Endothelial cell of umbilical vein (primary cell): Measurements from ENCODE around the gene CNTN2. TPM values are rescaled to one million over a fixed set of nuclear protein-coding genes. Genes with fewer than 3 reads are reported as not detected.

ENCODE experiments used
- BruUV-seq: library from RNA; stranded (reverse); fragments of 400-500 nt; replicated peaks from 2 replicates; lab custom pipeline; 2021; lab: Mats Ljungman, UMichigan
- CTCF ChIA-PET: fragments of 300-600, 350-600 bp; sonication (Branson Sonifier 250); formaldehyde crosslinking; loops from one replicate; lab custom pipeline; 2021; ENCODE audit warnings: antibody characterized with exemption, inconsistent platforms; lab: Charles Lee
- POLR2A ChIA-PET: fragments of 300-600, 350-600 bp; sonication (Branson Sonifier 250); formaldehyde crosslinking; loops from one replicate; lab custom pipeline; 2021; ENCODE audit warnings: antibody characterized with exemption, inconsistent platforms; lab: Charles Lee
- DNase-seq: peaks from one replicate; pipeline ENCODE4 v3.0.0-alpha.2; 2011; ENCODE audit warnings: low read depth, low spot score
- FAIRE-seq: peaks from 2 replicates; lab custom pipeline; 2011; peaks lifted over from hg19 to GRCh38; lab: Jason Lieb, UNC
- H2AFZ ChIP-seq: 2 replicates; pipeline ENCODE4 v1.6.0; 2012; ENCODE audit warnings: low read depth, low read length, control low read depth, inconsistent platforms
- H3K27ac ChIP-seq: 2 replicates; pipeline ENCODE4 v1.5.1; 2011; ENCODE audit warnings: low read depth, mild to moderate bottlenecking, control low read depth, low read length, moderate library complexity; ENCODE audit not compliant: insufficient read depth
- H3K27me3 ChIP-seq, 2 experiments: 2 replicates each; pipeline versions ENCODE4 v1.6.0 to v1.6.1; 2011; ENCODE audit warnings: low read length in 2 of 2, mixed read lengths in 1 of 2; ENCODE audit not compliant: control insufficient read depth in 2 of 2, insufficient read depth in 2 of 2
- H3K36me3 ChIP-seq, 2 experiments: 2 replicates in 1 of 2; 3 replicates in 1 of 2; pipeline ENCODE4 v1.5.1; 2011; ENCODE audit warnings: low read length in 2 of 2, mild to moderate bottlenecking in 1 of 2, moderate library complexity in 1 of 2; ENCODE audit not compliant: control insufficient read depth in 2 of 2, insufficient read depth in 2 of 2; ENCODE audit errors: extremely low read depth in 1 of 2
- H3K4me1 ChIP-seq: 3 replicates; pipeline ENCODE4 v1.5.1; 2011; ENCODE audit warnings: mild to moderate bottlenecking, low read length; ENCODE audit not compliant: control insufficient read depth, insufficient read depth; ENCODE audit errors: extremely low read depth
- H3K4me2 ChIP-seq: 2 replicates; pipeline ENCODE4 v1.6.1; 2011; ENCODE audit warnings: low read length, control low read depth, mixed read lengths; ENCODE audit not compliant: insufficient read depth
- H3K4me3 ChIP-seq, 3 experiments: fragments of 200-600 bp in 1 of 3; sonication (generic), shearing (Covaris generic) in 1 of 3; replicated peaks in 1 of 3; 2 replicates each; pipeline ENCODE4 v1.5.1; 2011 to 2016; ENCODE audit warnings: control low read depth in 3 of 3, low read length in 3 of 3, mild to moderate bottlenecking in 2 of 3, inconsistent platforms in 1 of 3, low read depth in 1 of 3, moderate library complexity in 1 of 3; ENCODE audit not compliant: insufficient read depth in 1 of 3
- H3K79me2 ChIP-seq: 2 replicates; pipeline ENCODE4 v1.6.0; 2012; ENCODE audit warnings: low read length, inconsistent platforms; ENCODE audit not compliant: control insufficient read depth, insufficient read depth
- H3K9ac ChIP-seq: replicated peaks from 2 replicates; pipeline ENCODE3; 2011; ENCODE audit warnings: low read length, control low read depth; ENCODE audit not compliant: insufficient read depth; ENCODE audit errors: extremely low read depth
- H3K9me1 ChIP-seq: replicated peaks from 3 replicates; pipeline ENCODE4 v1.6.0; 2011; ENCODE audit warnings: mild to moderate bottlenecking, low read length; ENCODE audit not compliant: control insufficient read depth, insufficient read depth; ENCODE audit errors: extremely low read depth
- H3K9me3 ChIP-seq: replicated peaks from 2 replicates; pipeline ENCODE4 v1.5.1; 2012; ENCODE audit warnings: low read length, inconsistent platforms; ENCODE audit not compliant: control insufficient read depth, insufficient read depth
- H4K20me1 ChIP-seq: replicated peaks from 2 replicates; pipeline ENCODE3; 2011; ENCODE audit warnings: mild to moderate bottlenecking, low read length; ENCODE audit not compliant: control insufficient read depth, insufficient read depth; ENCODE audit errors: extremely low read depth
- CTCF ChIP-seq, 2 donors: IDR thresholded peaks; 1 replicate in 1 of 2; 2 replicates in 1 of 2; pipeline ENCODE4 v1.5.1; 2011; ENCODE audit warnings: low read length in 2 of 2, mild to moderate bottlenecking in 2 of 2, moderate library complexity in 2 of 2, control low read depth in 1 of 2, inconsistent platforms in 1 of 2, low read depth in 1 of 2; ENCODE audit not compliant: insufficient read depth in 1 of 2; ENCODE audit errors: extremely low read depth in 1 of 2
- EZH2 ChIP-seq: IDR thresholded peaks from 2 replicates; pipeline ENCODE4 v1.6.1; 2012; ENCODE audit warnings: borderline replicate concordance, low read depth, mild to moderate bottlenecking, moderate library complexity, low read length, inconsistent platforms; ENCODE audit not compliant: severe bottlenecking
- FOS ChIP-seq: IDR thresholded peaks from 2 replicates; pipeline ENCODE4 v1.6.1; 2011; ENCODE audit warnings: mild to moderate bottlenecking, low read length, moderate library complexity, borderline replicate concordance; ENCODE audit not compliant: insufficient read depth
- GATA2 ChIP-seq: IDR thresholded peaks from 2 replicates; pipeline ENCODE4 v1.7.0; 2011; ENCODE audit warnings: low read depth, mild to moderate bottlenecking, moderate library complexity, mixed read lengths, low read length; ENCODE audit not compliant: insufficient read length, insufficient read depth
- JUN ChIP-seq: IDR thresholded peaks from 2 replicates; pipeline ENCODE4 v1.6.1; 2011; ENCODE audit warnings: borderline replicate concordance, low read depth; ENCODE audit not compliant: insufficient read length, insufficient read depth
- MAX ChIP-seq: IDR thresholded peaks from 2 replicates; pipeline ENCODE4 v1.6.1; 2011; ENCODE audit not compliant: insufficient read depth, insufficient read length
- MYC ChIP-seq: IDR thresholded peaks from one replicate; pipeline ENCODE4 v1.6.1; 2011; ENCODE audit warnings: mild to moderate bottlenecking, low read depth, low read length
- POLR2A ChIP-seq: IDR thresholded peaks from 2 replicates; pipeline ENCODE4 v1.6.1; 2012; ENCODE audit warnings: low read depth, mild to moderate bottlenecking, control low read depth, low read length
- POLR2AphosphoS5 ChIP-seq: IDR thresholded peaks from 2 replicates; pipeline ENCODE4 v1.6.1; 2012; ENCODE audit warnings: low read depth, mild to moderate bottlenecking, control low read depth, low read length, moderate library complexity; ENCODE audit not compliant: insufficient read depth
- dilution Hi-C: fragments of 300-500 bp; cut with MboI; formaldehyde crosslinking; loops from one replicate; pipeline ENCODE4 v1.15.0; 2019; ENCODE audit warnings: low sequenced_read_pairs; ENCODE audit not compliant: extremely low pct_ligation_motif_present
- intact Hi-C: fragments of 100-400 bp; cut with micrococcal nuclease; formaldehyde crosslinking; loops from one replicate; pipeline ENCODE4 v1.10.0; 2022
- polyA plus RNA-seq, 4 experiments: library from polyadenylated mRNA; depleted of rRNA in 3 of 4; stranded (reverse) in 3 of 4; unstranded in 1 of 4; fragments of >200 nt; gene quantifications; 2 replicates each; pipeline versions ENCODE4 v1.2.1 to v1.2.3, GENCODE V29; 2011 to 2012; ENCODE audit warnings: missing spikeins in 1 of 4
- total RNA-seq: library from RNA; stranded (reverse); gene quantifications from 2 replicates; pipeline ENCODE4 v1.2.3, GENCODE V29; 2021

Gene CNTN2
- total and polyA plus RNA-seq, 2 donors (not counting 3 experiments of a cell fraction or from before 2014, with no cell fraction given): not detected

- FAIRE-seq (no peak), DNase-seq (no peak)
- Histone ChIP-seq H3K4me1 (no peaks in the 10 kb centered on the region), H3K4me2 (no peak overlapping the region), H4K20me1 (no peaks in the 10 kb centered on the region), H3K4me3 (no peak overlapping the region), H3K36me3 (no peaks in the 10 kb centered on the region), H2AFZ (no peak overlapping the region), H3K9me3 (no peaks in the 10 kb centered on the region), H3K27ac (no peak overlapping the region), H3K27me3 (peaks cover 2 to 3% of the 10 kb centered on the region in 2 experiments), H3K9me1 (no peaks in the 10 kb centered on the region), H3K79me2 (no peaks in the 10 kb centered on the region), H3K9ac (no peak overlapping the region)
- ChIA-PET POLR2A (no interaction called here), CTCF (interaction anchor here (2.5 to 4.6 kb wide), 2 partner anchors 13 to 60 kb away, joined by 10 to 27 read pairs; no protein-coding TSS in a partner anchor)
- dilution Hi-C loops: no loop called here
- TF ChIP-seq JUN: no peak
- no peak for TF ChIP-seq EZH2
- no peak for TF ChIP-seq CTCF (IDR thresholded peaks at IDR 0.05; ENCODE audit: extremely low read depth in 1 of 2, insufficient read depth in 1 of 2, low read depth in 1 of 2, low read length in 2 of 2)
- TF ChIP-seq POLR2AphosphoS5: no peak
- no peak for TF ChIP-seq FOS
- no peak for TF ChIP-seq MYC
- TF ChIP-seq MAX: no peak
- TF ChIP-seq GATA2: no peak
- no peak for TF ChIP-seq POLR2A
- intact Hi-C loops: no loop called here
- no TSS peak for BruUV-seq
These were observed 40.3 kb upstream of the CNTN2 start for GRCh38 chr1:205002705-205003104.
